HG03196 (cell line): ENCODE data around the gene ATP1B3.
"Not testable (repeated sequence)": the region's sequence is repeated elsewhere in the genome, so short reads cannot be mapped to it uniquely, and the experiment has no call there.

ENCODE experiments used
- ATAC-seq: cut with Tn5 transposase; IDR thresholded peaks from one replicate; pipeline ENCODE4 v1.9.1; 2021; ENCODE audit not compliant: unreplicated experiment

ATP1B3 gene

DNA sequence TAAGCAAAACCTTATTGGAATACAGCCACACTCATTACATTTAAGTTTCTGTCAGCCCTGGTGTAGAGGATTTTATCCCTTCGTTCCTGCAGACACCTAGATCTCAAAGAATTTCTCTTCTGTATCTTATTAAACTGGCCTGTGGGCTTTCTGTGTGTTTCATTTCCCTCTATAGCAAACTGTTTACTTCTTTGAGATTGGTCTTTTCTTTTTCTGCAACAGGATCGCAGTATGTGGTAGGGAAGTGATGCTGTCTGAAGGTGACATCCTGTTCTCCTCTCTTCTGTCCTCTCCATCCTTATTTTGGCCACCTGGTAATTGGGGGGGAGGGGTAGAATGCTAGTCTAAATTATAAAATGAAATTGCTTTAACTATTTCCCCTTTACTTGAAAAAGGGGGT, 25.5 kb downstream of the ATP1B3 start:
- no peak for ATAC-seq

DNA sequence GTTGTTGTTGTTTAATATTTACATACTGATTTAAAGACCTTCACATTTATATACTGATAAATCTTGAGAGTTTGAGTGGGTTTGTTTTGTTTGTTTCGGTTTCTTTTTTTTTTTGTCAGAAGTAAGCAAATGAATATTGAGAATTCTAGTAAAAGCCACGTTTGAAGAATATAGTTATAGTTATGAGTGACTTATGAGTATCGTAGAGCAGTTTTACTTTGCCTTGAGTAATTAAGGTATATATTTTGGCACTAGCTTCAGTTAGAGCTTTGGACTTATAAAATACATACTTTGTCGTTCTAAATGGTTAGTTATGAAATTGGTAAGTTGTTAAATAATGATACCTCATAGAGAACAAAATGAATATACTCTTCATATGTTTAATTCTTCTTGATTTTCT, 27.8 kb downstream of the ATP1B3 start:
- ATAC-seq = no peak

GRCh38 chr3:141905129-141905528, 28.7 kb downstream of the ATP1B3 start:
- ATAC-seq = no peak

GRCh38 chr3:141909408-141909807, 33.0 kb downstream of the ATP1B3 start:
- no peak for ATAC-seq

GRCh38 chr3:141909986-141910385, 33.5 kb downstream of the ATP1B3 start:
- not testable (repeated sequence) for ATAC-seq

GRCh38 chr3:141913150-141913811, 36.8 kb downstream of the ATP1B3 start:
- no peak for ATAC-seq

GRCh38 chr3:141914311-141914710, 37.9 kb downstream of the ATP1B3 start:
- ATAC-seq = no peak

DNA sequence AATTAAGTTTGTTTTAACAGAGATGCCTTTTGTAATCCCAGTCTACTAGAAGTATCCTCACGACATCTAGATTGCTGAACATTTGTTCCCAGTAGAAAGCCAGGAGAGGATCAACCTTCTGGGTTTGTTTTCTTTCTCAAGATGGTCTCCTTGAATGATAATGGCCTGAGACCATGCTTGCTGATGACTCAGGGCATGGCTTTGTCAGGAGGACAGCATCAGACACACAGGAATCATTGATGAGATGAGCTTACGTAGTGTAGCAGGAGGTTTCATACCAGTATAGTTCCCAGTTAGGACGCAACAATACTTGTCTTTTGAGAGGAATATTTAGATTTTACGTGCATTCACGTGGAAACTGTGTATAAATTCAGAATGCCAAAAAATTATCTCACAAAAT, 38.6 kb downstream of the ATP1B3 start:
- no peak for ATAC-seq

GRCh38 chr3:141915766-141916165, 39.3 kb downstream of the ATP1B3 start:
- ATAC-seq = no peak

DNA sequence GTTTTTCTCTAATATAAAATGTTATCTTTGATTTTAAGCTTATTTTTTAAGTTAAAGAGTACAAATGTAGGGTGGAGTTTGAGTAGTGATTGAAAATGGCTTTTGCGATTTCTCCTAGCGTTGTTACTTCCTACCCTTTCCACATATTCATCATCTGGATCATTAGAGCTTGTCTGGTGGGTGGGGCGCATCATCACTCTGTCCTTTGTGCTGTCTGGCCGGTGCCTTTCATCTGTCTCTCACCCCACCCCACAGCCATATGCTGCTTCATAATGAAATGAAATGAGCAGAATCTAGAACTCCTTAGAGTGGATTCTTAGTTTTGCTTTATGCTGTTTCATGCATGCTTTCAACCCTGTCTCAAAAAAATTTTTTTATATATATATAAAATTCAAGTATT, 44.3 kb downstream of the ATP1B3 start:
- no peak for ATAC-seq

GRCh38 chr3:141921316-141921715, 44.9 kb downstream of the ATP1B3 start:
- no peak for ATAC-seq

- not testable (repeated sequence) for ATAC-seq
Observed at GRCh38 chr3:141925677-141926076, 49.2 kb downstream of the ATP1B3 start.

- ATAC-seq = no peak
Observed at GRCh38 chr3:141926929-141927328, 50.5 kb downstream of the ATP1B3 start.

GRCh38 chr3:141928631-141929270, 52.3 kb downstream of the ATP1B3 start:
- ATAC-seq = no peak

DNA sequence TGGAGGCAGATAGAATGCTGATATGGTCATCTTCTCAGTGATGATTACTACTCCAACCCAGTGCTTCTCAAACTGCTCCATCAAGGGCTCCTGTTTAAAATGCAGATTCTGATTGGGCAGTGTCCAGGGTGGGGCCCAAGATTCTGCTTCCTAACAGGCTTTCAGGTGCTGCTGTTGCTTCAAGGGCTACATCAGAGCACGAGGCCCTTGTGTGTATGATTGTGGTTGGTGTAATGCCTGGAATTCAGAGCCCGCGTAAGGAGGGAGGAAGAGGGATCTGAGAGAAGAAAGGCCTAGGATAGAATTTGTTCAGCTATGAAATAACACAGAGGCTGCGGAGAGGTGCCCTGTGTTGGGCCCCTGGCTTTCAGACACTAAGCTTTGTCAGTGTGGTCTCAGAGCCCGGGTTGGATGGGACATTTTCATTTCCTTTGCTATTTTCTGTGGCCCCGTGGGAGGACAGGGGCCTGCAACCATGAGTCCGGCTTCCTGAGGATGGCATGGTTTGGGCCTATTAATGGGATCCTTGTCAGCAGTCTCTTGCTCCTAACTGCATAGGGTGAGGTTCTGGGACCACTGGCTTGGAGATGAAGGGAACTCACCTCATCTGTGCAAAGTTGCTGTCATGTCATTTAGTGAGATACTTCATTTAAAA, 53.0 kb downstream of the ATP1B3 start:
- ATAC-seq = no peak

GRCh38 chr3:141930801-141931200, 54.4 kb downstream of the ATP1B3 start:
- no peak for ATAC-seq

- ATAC-seq = no peak
Observed at GRCh38 chr3:141933421-141934300, 57.2 kb downstream of the ATP1B3 start.

DNA sequence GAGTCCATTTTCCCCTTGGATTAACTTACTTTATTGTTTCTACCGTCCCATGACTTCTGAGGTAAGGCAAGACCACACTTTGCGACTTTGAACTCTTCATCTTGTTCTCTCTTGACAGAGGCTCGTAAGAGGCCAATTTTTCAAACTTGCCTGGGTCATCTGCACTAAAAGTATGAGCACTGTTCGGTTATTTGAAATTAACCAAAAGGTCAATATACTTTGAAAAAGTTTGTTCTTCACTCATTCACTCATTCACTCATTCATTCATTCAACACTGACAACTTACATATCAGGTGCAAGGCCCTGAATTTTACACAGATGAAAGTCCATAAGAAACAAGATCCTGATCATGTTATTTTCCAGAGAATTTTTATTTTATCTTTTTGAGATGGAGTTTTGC, 57.9 kb downstream of the ATP1B3 start:
- ATAC-seq = no peak

DNA sequence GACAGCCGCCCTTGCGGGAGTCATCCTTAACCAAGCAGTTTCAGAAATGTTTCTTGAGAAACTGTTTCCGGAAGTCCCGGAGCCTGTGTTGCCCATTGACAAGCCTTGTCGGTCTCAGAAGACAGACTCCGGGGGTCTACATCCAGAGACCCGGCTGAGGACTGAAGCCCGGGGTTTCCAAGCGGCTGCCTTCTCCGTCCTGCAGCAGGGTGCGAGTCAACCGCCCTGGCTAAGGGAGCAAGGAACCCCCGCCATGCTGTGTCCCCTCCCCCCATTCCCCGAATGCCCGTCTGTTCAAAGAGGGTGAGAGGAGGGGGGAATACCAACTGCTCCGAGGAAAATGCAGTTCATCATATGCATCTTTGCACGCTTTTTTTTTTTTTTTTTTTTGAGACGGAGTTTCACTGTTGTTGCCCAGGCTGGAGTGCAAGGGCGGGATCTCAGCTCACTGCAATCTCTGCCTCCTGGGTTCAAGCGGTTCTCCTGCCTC, 61.6 kb downstream of the ATP1B3 start:
- no peak for ATAC-seq

DNA sequence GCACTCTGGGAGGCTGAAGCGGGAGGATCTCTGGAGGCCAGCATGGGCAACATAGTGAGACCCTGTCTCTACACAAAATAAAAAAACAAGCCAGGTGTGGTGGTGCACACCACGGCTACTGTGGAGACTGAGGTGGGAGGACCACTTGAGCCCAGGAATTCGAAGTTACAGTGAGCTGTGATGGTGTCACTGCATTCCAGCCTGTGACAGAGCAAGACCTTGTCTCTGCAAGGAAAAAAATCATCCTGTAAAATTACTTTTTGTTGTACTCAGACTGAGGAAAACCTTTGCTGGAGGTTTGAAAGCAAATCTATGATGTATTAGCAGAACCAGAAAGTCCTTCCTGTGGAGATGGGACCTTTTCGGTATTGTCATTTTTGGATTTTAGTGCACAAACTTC, 63.3 kb downstream of the ATP1B3 start:
- ATAC-seq = no peak

DNA sequence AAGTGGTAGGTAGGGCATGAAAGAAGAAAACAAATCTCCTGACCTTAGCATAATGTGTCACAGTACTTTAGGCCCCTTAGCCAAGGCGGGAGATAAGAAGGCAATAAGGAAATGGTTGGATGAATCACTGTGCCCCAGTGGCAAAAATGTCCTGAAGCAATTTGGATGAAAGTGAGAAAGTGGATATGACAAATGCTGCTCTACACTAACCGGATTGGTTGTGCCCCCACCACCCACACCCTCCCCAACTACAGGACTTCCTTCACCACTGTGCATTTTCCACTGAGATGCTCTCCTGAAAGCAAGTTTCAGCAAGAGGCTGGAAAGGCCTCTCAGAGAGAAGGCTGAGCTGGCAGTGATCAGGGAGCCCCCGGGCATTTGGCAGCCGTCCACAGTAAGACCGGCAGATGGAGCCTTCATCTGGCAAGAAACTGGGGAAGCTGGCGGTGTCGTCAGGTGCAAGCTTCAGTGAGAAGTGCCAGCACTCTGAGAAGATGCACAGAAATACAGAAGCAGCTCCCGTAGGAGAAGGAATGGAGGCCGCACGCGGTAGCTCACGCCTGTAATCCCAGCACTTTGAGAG, 63.8 kb downstream of the ATP1B3 start:
- ATAC-seq = no peak
